Measurements from ENCODE around the gene FBXL17. TPM values are rescaled to one million over a fixed set of nuclear protein-coding genes. Genes with fewer than 3 reads are reported as not detected.

Gene FBXL17
- total RNA-seq, 1 experiment from 2014 or later, result 18.2 TPM

DNA sequence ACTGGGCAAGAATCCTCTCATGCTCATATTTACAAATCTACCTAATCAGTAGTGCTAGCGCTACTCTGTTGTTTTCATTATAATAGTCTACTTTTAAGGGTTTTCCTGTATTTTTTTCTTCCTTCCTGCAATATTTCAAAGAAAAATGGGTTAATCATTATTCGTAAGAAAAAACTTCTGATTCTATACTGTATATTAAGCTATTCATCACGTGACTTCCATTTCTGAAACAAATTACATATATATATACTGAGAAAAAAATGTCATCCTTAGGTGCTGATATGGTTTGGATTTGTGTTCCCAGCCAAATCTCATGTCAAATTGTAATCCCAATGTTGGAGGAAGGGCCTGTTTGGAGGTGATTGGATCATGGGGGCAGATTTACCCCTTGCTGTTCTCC is 197.0 kb downstream of the FBXL17 start:
- POLR2A ChIA-PET, result no interaction called here
- BruUV-seq (replicated peaks), result no TSS peak

DNA sequence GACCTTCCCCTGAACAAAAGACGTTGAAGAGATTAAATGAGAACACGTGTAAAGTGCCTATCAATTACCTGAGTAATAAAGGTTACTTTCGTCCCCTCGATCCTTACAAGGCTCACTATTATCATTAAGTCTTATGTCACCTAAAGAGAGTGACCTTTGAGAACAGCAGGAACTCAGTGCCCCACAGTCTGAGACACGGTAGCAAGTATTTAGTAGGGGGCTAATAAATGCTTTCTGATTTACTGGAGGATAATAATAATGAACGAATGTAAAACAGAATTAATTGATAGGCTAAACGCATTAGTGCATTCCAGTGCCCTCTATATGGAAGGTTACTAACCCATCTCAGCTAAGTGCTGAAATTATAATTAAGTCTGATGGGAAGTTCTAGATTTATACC is 199.9 kb downstream of the FBXL17 start:
- Mint-ChIP-seq H3K36me3 (ENCODE audit: insufficient read depth, unreplicated experiment) (peaks cover 7% of the 10 kb centered on the region), H3K27me3 (ENCODE audit: insufficient read depth, unreplicated experiment) (no peaks in the 10 kb centered on the region), H3K9me3 (ENCODE audit: unreplicated experiment) (no peaks in the 10 kb centered on the region), H3K4me3 (ENCODE audit: unreplicated experiment) (no peak overlapping the region), H3K27ac (ENCODE audit: low read depth, unreplicated experiment) (no peak overlapping the region), H3K4me1 (ENCODE audit: insufficient read depth, unreplicated experiment) (no peaks in the 10 kb centered on the region)
- POLR2A ChIA-PET, result interaction anchor here (1.3 kb wide), 1 partner anchor 13 kb away, joined by 5 read pairs; no protein-coding TSS in a partner anchor
- TF ChIP-seq, protein P1, sequence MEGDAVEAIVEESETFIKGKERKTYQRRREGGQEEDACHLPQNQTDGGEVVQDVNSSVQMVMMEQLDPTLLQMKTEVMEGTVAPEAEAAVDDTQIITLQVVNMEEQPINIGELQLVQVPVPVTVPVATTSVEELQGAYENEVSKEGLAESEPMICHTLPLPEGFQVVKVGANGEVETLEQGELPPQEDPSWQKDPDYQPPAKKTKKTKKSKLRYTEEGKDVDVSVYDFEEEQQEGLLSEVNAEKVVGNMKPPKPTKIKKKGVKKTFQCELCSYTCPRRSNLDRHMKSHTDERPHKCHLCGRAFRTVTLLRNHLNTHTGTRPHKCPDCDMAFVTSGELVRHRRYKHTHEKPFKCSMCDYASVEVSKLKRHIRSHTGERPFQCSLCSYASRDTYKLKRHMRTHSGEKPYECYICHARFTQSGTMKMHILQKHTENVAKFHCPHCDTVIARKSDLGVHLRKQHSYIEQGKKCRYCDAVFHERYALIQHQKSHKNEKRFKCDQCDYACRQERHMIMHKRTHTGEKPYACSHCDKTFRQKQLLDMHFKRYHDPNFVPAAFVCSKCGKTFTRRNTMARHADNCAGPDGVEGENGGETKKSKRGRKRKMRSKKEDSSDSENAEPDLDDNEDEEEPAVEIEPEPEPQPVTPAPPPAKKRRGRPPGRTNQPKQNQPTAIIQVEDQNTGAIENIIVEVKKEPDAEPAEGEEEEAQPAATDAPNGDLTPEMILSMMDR (IDR thresholded peaks at IDR 0.05; ENCODE audit: unreplicated experiment), result no peak
- intact Hi-C loops (cut with micrococcal nuclease), result no loop called here
- CTCF ChIA-PET, result no interaction called here
- no peak for DNase-seq (ENCODE audit: unreplicated experiment)
- no TSS peak for BruUV-seq (replicated peaks)

More for the DNA sequence above, 197.0 kb downstream of the FBXL17 start:
- no peaks in the 10 kb centered on the region for H3K27me3 Mint-ChIP-seq (ENCODE audit: insufficient read depth, unreplicated experiment)
- H3K27ac Mint-ChIP-seq (ENCODE audit: low read depth, unreplicated experiment), result no peak overlapping the region
- intact Hi-C loops (cut with micrococcal nuclease), result no loop called here
- CTCF ChIA-PET, result no interaction called here
- H3K9me3 Mint-ChIP-seq (ENCODE audit: unreplicated experiment), result no peaks in the 10 kb centered on the region
- no peaks in the 10 kb centered on the region for H3K4me1 Mint-ChIP-seq (ENCODE audit: insufficient read depth, unreplicated experiment)
- no peak overlapping the region for H3K4me3 Mint-ChIP-seq (ENCODE audit: unreplicated experiment)
- DNase-seq (ENCODE audit: unreplicated experiment), result no peak
- peaks cover 7% of the 10 kb centered on the region for H3K36me3 Mint-ChIP-seq (ENCODE audit: insufficient read depth, unreplicated experiment)
- TF ChIP-seq, protein P1 (IDR thresholded peaks at IDR 0.05; ENCODE audit: unreplicated experiment), result no peak

- DNase-seq (ENCODE audit: unreplicated experiment), result no peak
- Mint-ChIP-seq H3K4me3 (ENCODE audit: unreplicated experiment) (no peak overlapping the region), H3K27me3 (ENCODE audit: insufficient read depth, unreplicated experiment) (no peaks in the 10 kb centered on the region), H3K4me1 (ENCODE audit: insufficient read depth, unreplicated experiment) (no peaks in the 10 kb centered on the region), H3K9me3 (ENCODE audit: unreplicated experiment) (no peaks in the 10 kb centered on the region), H3K27ac (ENCODE audit: low read depth, unreplicated experiment) (no peak overlapping the region), H3K36me3 (ENCODE audit: insufficient read depth, unreplicated experiment) (peaks cover 13% of the 10 kb centered on the region)
- ChIA-PET POLR2A (no interaction called here), CTCF (interaction anchor here (0.6 kb wide), 1 partner anchor 15 kb away, joined by 3 read pairs; no protein-coding TSS in a partner anchor)
- BruUV-seq (replicated peaks), result no TSS peak
- TF ChIP-seq, protein P1 (IDR thresholded peaks at IDR 0.05; ENCODE audit: unreplicated experiment), result no peak
- intact Hi-C loops (cut with micrococcal nuclease), result no loop called here
Measured at GRCh38 chr5:108174286-108174685, 207.6 kb downstream of the FBXL17 start.

GRCh38 chr5:108171759-108172158 is 210.1 kb downstream of the FBXL17 start:
- no TSS peak for BruUV-seq (replicated peaks)
- Mint-ChIP-seq H3K27ac (ENCODE audit: low read depth, unreplicated experiment) (no peak overlapping the region), H3K9me3 (ENCODE audit: unreplicated experiment) (no peaks in the 10 kb centered on the region), H3K4me1 (ENCODE audit: insufficient read depth, unreplicated experiment) (no peaks in the 10 kb centered on the region), H3K4me3 (ENCODE audit: unreplicated experiment) (no peak overlapping the region), H3K36me3 (ENCODE audit: insufficient read depth, unreplicated experiment) (peaks cover 13% of the 10 kb centered on the region), H3K27me3 (ENCODE audit: insufficient read depth, unreplicated experiment) (no peaks in the 10 kb centered on the region)
- no peak for DNase-seq (ENCODE audit: unreplicated experiment)
- CTCF ChIA-PET, result interaction anchor here (1.1 kb wide), 1 partner anchor 23 kb away, joined by 3 read pairs; no protein-coding TSS in a partner anchor
- POLR2A ChIA-PET, result interaction anchor here (0.7 kb wide), 1 partner anchor 126 kb away, joined by 3 read pairs; no protein-coding TSS in a partner anchor
- intact Hi-C loops (cut with micrococcal nuclease), result no loop called here
- TF ChIP-seq, protein P1 (IDR thresholded peaks at IDR 0.05; ENCODE audit: unreplicated experiment), result no peak
